Activated B cell treated with CpG ODN at 0.5 μM for 24 hours (primary cell): Measurements from ENCODE around the gene BICD1. TPM values are rescaled to one million over a fixed set of nuclear protein-coding genes. Genes with fewer than 3 reads are reported as not detected.

Source experiments
- ATAC-seq: fragments of 200-7000 bp; cut with Tn5 transposase; one replicate; pipeline ENCODE4 v1.10.0; 2021; ENCODE audit warnings: low read depth, mild to moderate bottlenecking, moderate library complexity
- CTCF ChIA-PET: fragments of 350-600 bp; sonication (Branson Sonifier 250); formaldehyde crosslinking; loops from one replicate; lab custom pipeline; 2021; ENCODE audit warnings: antibody characterized with exemption; lab: Charles Lee
- POLR2A ChIA-PET: fragments of 350-600 bp; sonication (Branson Sonifier 250); formaldehyde crosslinking; loops from one replicate; lab custom pipeline; 2021; ENCODE audit warnings: antibody characterized with exemption; lab: Charles Lee
- DNase-seq: peaks from one replicate; pipeline ENCODE4 v3.0.0; 2022
- H3K27ac Mint-ChIP-seq: one replicate; pipeline ENCODE4 v1.8.0; 2020; ENCODE audit warnings: mixed read lengths
- H3K27me3 Mint-ChIP-seq: one replicate; pipeline ENCODE4 v1.8.0; 2021; ENCODE audit warnings: mixed read lengths
- H3K36me3 Mint-ChIP-seq: one replicate; pipeline ENCODE4 v1.8.0; 2021; ENCODE audit warnings: low read depth, mixed read lengths
- H3K4me1 Mint-ChIP-seq: one replicate; pipeline ENCODE4 v1.8.0; 2021; ENCODE audit warnings: mixed read lengths
- H3K4me3 Mint-ChIP-seq: one replicate; pipeline ENCODE4 v1.8.0; 2020; ENCODE audit warnings: mild to moderate bottlenecking, mixed read lengths
- H3K9me3 Mint-ChIP-seq: one replicate; pipeline ENCODE4 v1.8.0; 2020; ENCODE audit warnings: mixed read lengths
- CTCF ChIP-seq: fragments of 200-600 bp; IDR thresholded peaks from one replicate; pipeline ENCODE4 v1.8.0; 2022; ENCODE audit warnings: antibody characterized with exemption, mild to moderate bottlenecking
- intact Hi-C: fragments of 100-400 bp; cut with micrococcal nuclease; formaldehyde crosslinking; loops from one replicate; pipeline ENCODE4 v1.15.1; 2024
- total RNA-seq: library from RNA; stranded (reverse); gene quantifications from 2 replicates; pipeline ENCODE4 v1.2.3, GENCODE V29; 2022

Gene BICD1
- total RNA-seq, 1 donor from 2014 or later: 67.6 TPM

DNA sequence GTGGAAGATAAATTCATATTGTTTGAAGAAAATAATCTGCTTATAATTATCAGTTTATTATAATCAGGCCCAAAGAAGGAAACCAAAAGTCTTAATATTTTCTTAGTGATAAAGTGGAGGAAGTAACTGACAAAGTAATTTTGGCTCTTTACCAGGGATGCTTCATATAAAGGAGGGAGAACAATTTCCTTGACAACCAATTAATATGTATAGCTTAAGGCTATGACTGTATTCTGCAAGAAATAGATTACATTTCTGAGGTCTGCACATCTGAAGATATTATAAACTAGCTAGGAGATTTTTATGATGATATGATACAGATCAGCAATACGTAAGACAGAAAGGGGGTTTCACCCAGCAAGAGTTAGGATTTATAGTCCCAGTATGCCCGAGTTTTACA, 90.8 kb downstream of the BICD1 start:
- H3K4me3 Mint-ChIP-seq: no peak overlapping the region

GRCh38 chr12:32198555-32198954, 91.9 kb downstream of the BICD1 start:
- intact Hi-C loops: no loop called here
- H3K4me1 Mint-ChIP-seq: peaks cover 4% of the 10 kb centered on the region
- H3K27ac Mint-ChIP-seq: no peak overlapping the region
- ChIA-PET CTCF (no interaction called here), POLR2A (no interaction called here)
- no peak for TF ChIP-seq CTCF
- ATAC-seq: no peak
- H3K36me3 Mint-ChIP-seq: peaks cover 23% of the 10 kb centered on the region
- no peaks in the 10 kb centered on the region for H3K27me3 Mint-ChIP-seq
- H3K4me3 Mint-ChIP-seq: no peak overlapping the region
- H3K9me3 Mint-ChIP-seq: peaks cover 13% of the 10 kb centered on the region
- no peak for DNase-seq

More for the DNA sequence above, 90.8 kb downstream of the BICD1 start:
- H3K4me1 Mint-ChIP-seq: peaks cover 4% of the 10 kb centered on the region
- H3K27me3 Mint-ChIP-seq: no peaks in the 10 kb centered on the region
- TF ChIP-seq CTCF: no peak
- DNase-seq (no peak), ATAC-seq (no peak)
- no peak overlapping the region for H3K27ac Mint-ChIP-seq
- H3K36me3 Mint-ChIP-seq: peaks cover 32% of the 10 kb centered on the region
- ChIA-PET POLR2A (no interaction called here), CTCF (no interaction called here)
- intact Hi-C loops: no loop called here
- peaks cover 13% of the 10 kb centered on the region for H3K9me3 Mint-ChIP-seq

DNA sequence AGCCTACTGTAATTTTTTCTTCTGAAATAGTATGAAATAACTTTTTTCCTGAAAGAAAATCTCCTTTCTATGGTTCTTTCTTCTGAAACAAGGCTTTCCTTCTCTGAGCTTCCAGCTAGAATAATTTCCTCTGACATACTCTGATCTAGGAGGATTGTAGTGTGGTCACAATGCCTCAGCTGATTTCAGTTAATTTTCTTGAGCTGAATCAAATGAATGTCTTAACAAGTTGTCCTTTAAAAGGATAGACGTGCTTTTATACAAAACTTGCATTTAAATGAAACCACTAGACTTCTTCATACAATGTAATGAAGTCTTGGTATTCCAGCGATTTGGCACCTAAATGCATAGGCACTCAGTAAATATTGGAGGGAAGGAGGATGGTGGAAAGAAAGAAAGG, 94.4 kb downstream of the BICD1 start:
- DNase-seq (no peak), ATAC-seq (no peak)
- TF ChIP-seq CTCF: no peak
- CTCF ChIA-PET: no interaction called here
- Mint-ChIP-seq H3K27ac (no peak overlapping the region), H3K9me3 (peaks cover 4% of the 10 kb centered on the region), H3K4me1 (peaks cover 7% of the 10 kb centered on the region), H3K36me3 (peaks cover 10% of the 10 kb centered on the region), H3K27me3 (no peaks in the 10 kb centered on the region), H3K4me3 (no peak overlapping the region)
- intact Hi-C loops: no loop called here
- POLR2A ChIA-PET: no interaction called here

- POLR2A ChIA-PET: no interaction called here
- no peak for TF ChIP-seq CTCF
Measured at GRCh38 chr12:32201976-32202375, 95.3 kb downstream of the BICD1 start.

GRCh38 chr12:32205731-32206130, 99.1 kb downstream of the BICD1 start:
- H3K4me1 Mint-ChIP-seq: peaks cover 10% of the 10 kb centered on the region
- DNase-seq (no peak), ATAC-seq (no peak)
- H3K4me3 Mint-ChIP-seq: no peak overlapping the region
- H3K27me3 Mint-ChIP-seq: no peaks in the 10 kb centered on the region
- ChIA-PET CTCF (no interaction called here), POLR2A (no interaction called here)
- TF ChIP-seq CTCF: no peak
- intact Hi-C loops: no loop called here
- H3K9me3 Mint-ChIP-seq: no peaks in the 10 kb centered on the region
- H3K36me3 Mint-ChIP-seq: peaks cover 6% of the 10 kb centered on the region
- H3K27ac Mint-ChIP-seq: no peak overlapping the region

More at GRCh38 chr12:32201976-32202375, 95.3 kb downstream of the BICD1 start:
- intact Hi-C loops: no loop called here
- Mint-ChIP-seq H3K36me3 (peaks cover 6% of the 10 kb centered on the region), H3K9me3 (no peaks in the 10 kb centered on the region), H3K27ac (no peak overlapping the region), H3K4me3 (no peak overlapping the region), H3K27me3 (no peaks in the 10 kb centered on the region), H3K4me1 (peaks cover 7% of the 10 kb centered on the region)
- DNase-seq (no peak), ATAC-seq (no peak)
- CTCF ChIA-PET: no interaction called here
